Karpas-422 (cell line): Measurements from ENCODE around the gene WDR33. TPM values are rescaled to one million over a fixed set of nuclear protein-coding genes. Genes with fewer than 3 reads are reported as not detected.
A peak's percentile ranks its signal among the peaks of the same experiment; 100 is the strongest.
"Not testable (repeated sequence)": the region's sequence is repeated elsewhere in the genome, so short reads cannot be mapped to it uniquely, and the experiment has no call there.

ENCODE experiments used
- DNase-seq: peaks from one replicate; pipeline ENCODE4 v3.0.0-alpha.2; 2015
- H2AFZ ChIP-seq: fragments of 200-600 bp; sonication (generic); 2 replicates; pipeline ENCODE4 v1.6.1; 2014; ENCODE audit warnings: antibody characterized with exemption, low read length, mixed read lengths
- H3K27ac ChIP-seq: fragments of 200-600 bp; sonication (generic); 2 replicates; pipeline ENCODE4 v1.5.1; 2014; ENCODE audit warnings: mild to moderate bottlenecking, low read length, moderate library complexity
- H3K27me3 ChIP-seq: fragments of 200-600 bp; sonication (generic); 2 replicates; pipeline ENCODE4 v1.6.1; 2014; ENCODE audit warnings: low read length, mixed read lengths
- H3K36me3 ChIP-seq: fragments of 200-600 bp; sonication (generic); 2 replicates; pipeline ENCODE4 v1.6.1; 2014; ENCODE audit warnings: low read length, mixed read lengths; ENCODE audit not compliant: insufficient read depth
- H3K4me1 ChIP-seq: fragments of 200-600 bp; sonication (generic); 2 replicates; pipeline ENCODE4 v1.6.1; 2014; ENCODE audit warnings: mild to moderate bottlenecking, low read length, mixed read lengths
- H3K4me2 ChIP-seq: fragments of 200-600 bp; sonication (generic); 2 replicates; pipeline ENCODE4 v1.6.1; 2014; ENCODE audit warnings: low read length, low read depth, mild to moderate bottlenecking; ENCODE audit not compliant: poor library complexity, severe bottlenecking
- H3K4me3 ChIP-seq: fragments of 200-600 bp; sonication (generic); 2 replicates; pipeline ENCODE4 v1.5.1; 2014; ENCODE audit warnings: mild to moderate bottlenecking, antibody characterized with exemption, low read length, mixed read lengths
- H3K79me2 ChIP-seq: fragments of 200-600 bp; sonication (generic); 2 replicates; pipeline ENCODE4 v1.6.1; 2014; ENCODE audit warnings: mild to moderate bottlenecking, low read length, mixed read lengths
- H3K9ac ChIP-seq: fragments of 200-600 bp; sonication (generic); 2 replicates; pipeline ENCODE4 v1.6.0; 2014; ENCODE audit warnings: low read length
- H3K9me2 ChIP-seq: fragments of 200-600 bp; sonication (generic), shearing (Covaris generic); replicated peaks from 2 replicates; pipeline ENCODE4 v1.6.0; 2014; ENCODE audit warnings: mild to moderate bottlenecking, low read length, moderate library complexity; ENCODE audit not compliant: insufficient read depth
- H3K9me3 ChIP-seq: fragments of 300-700, 200-600 bp; sonication (generic); 2 replicates; pipeline ENCODE4 v1.6.1; 2014; ENCODE audit warnings: low read length, mixed read lengths
- H4K20me1 ChIP-seq: fragments of 200-600 bp; sonication (generic); 2 replicates; pipeline ENCODE4 v1.6.1; 2014; ENCODE audit warnings: mild to moderate bottlenecking, antibody characterized with exemption, low read length, low read depth; ENCODE audit not compliant: insufficient read depth
- total RNA-seq: library from RNA; depleted of rRNA; stranded (reverse); fragments of >200 nt; shearing (Covaris generic); gene quantifications from 2 replicates; pipeline ENCODE4 v1.2.3, GENCODE V29; 2014; ENCODE audit warnings: low replicate concordance

Gene WDR33
- total RNA-seq, 1 experiment from 2014 or later: 65.0 TPM

GRCh38 chr2:127806860-127807259 is 4.1 kb downstream of the WDR33 start:
- not testable (repeated sequence) for H3K4me3 ChIP-seq, H3K27me3 ChIP-seq, H3K27ac ChIP-seq, H3K9me3 ChIP-seq, H3K9me2 ChIP-seq, H3K4me2 ChIP-seq, H2AFZ ChIP-seq, DNase-seq, H3K9ac ChIP-seq
- H3K36me3 ChIP-seq: peaks cover 17% of the 10 kb centered on the region
- peaks cover 46% of the 10 kb centered on the region for H4K20me1 ChIP-seq
- peaks cover 89% of the 10 kb centered on the region for H3K79me2 ChIP-seq
- H3K4me1 ChIP-seq: peaks cover 33% of the 10 kb centered on the region

- Histone ChIP-seq H3K4me3 (no peak overlapping the region), H2AFZ (no peak overlapping the region), H3K9ac (no peak overlapping the region), H3K9me2 (no peaks in the 10 kb centered on the region), H4K20me1 (peaks cover 46% of the 10 kb centered on the region), H3K4me2 (no peak overlapping the region), H3K27me3 (no peaks in the 10 kb centered on the region), H3K27ac (no peak overlapping the region), H3K4me1 (peaks cover 30% of the 10 kb centered on the region), H3K9me3 (no peaks in the 10 kb centered on the region), H3K79me2 (peaks cover 99% of the 10 kb centered on the region), H3K36me3 (peaks cover 26% of the 10 kb centered on the region)
- DNase-seq: no peak
These were observed 5.5 kb downstream of the WDR33 start for GRCh38 chr2:127805491-127805890.

GRCh38 chr2:127799926-127800325 is 11.0 kb downstream of the WDR33 start:
- H3K27me3 ChIP-seq: no peaks in the 10 kb centered on the region
- peaks cover 27% of the 10 kb centered on the region for H3K4me1 ChIP-seq
- no peak overlapping the region for H3K4me2 ChIP-seq
- peaks cover 30% of the 10 kb centered on the region for H4K20me1 ChIP-seq
- no peak for DNase-seq
- peaks cover 100% of the 10 kb centered on the region for H3K79me2 ChIP-seq
- no peaks in the 10 kb centered on the region for H3K9me3 ChIP-seq
- H3K4me3 ChIP-seq: no peak overlapping the region
- no peak overlapping the region for H2AFZ ChIP-seq
- H3K36me3 ChIP-seq: peaks cover 16% of the 10 kb centered on the region
- H3K9me2 ChIP-seq: no peaks in the 10 kb centered on the region
- no peak overlapping the region for H3K27ac ChIP-seq
- H3K9ac ChIP-seq: no peak overlapping the region

- Histone ChIP-seq H2AFZ (no peak overlapping the region), H3K4me2 (no peak overlapping the region), H3K4me3 (no peak overlapping the region), H3K4me1 (peaks cover 27% of the 10 kb centered on the region), H3K27ac (peak overlapping the region; percentile 42), H4K20me1 (peaks cover 20% of the 10 kb centered on the region; the same call in 1 of the 2 replicates), H3K79me2 (peaks cover 100% of the 10 kb centered on the region), H3K36me3 (peaks cover 8% of the 10 kb centered on the region; the same call in 1 of the 2 replicates), H3K9me2 (no peaks in the 10 kb centered on the region), H3K9ac (no peak overlapping the region), H3K9me3 (no peaks in the 10 kb centered on the region), H3K27me3 (no peaks in the 10 kb centered on the region)
- no peak for DNase-seq
These were observed 14.6 kb downstream of the WDR33 start for GRCh38 chr2:127796389-127796788.

GRCh38 chr2:127794901-127795300 is 16.1 kb downstream of the WDR33 start:
- Histone ChIP-seq H3K4me1 (peaks cover 20% of the 10 kb centered on the region), H3K79me2 (peaks cover 99% of the 10 kb centered on the region), H4K20me1 (peaks cover 19% of the 10 kb centered on the region; the same call in 1 of the 2 replicates)
- not testable (repeated sequence) for H3K4me2 ChIP-seq, H2AFZ ChIP-seq, DNase-seq, H3K36me3 ChIP-seq, H3K9me2 ChIP-seq, H3K27ac ChIP-seq, H3K9ac ChIP-seq, H3K9me3 ChIP-seq, H3K27me3 ChIP-seq, H3K4me3 ChIP-seq

GRCh38 chr2:127792805-127793204 is 18.2 kb downstream of the WDR33 start:
- no peak overlapping the region for H3K9ac ChIP-seq
- H3K4me1 ChIP-seq: peaks cover 17% of the 10 kb centered on the region
- no peaks in the 10 kb centered on the region for H3K9me3 ChIP-seq
- no peaks in the 10 kb centered on the region for H3K9me2 ChIP-seq
- H4K20me1 ChIP-seq: peaks cover 13% of the 10 kb centered on the region; the same call in 1 of the 2 replicates
- H3K36me3 ChIP-seq: peaks cover 9% of the 10 kb centered on the region
- no peak for DNase-seq
- H3K27me3 ChIP-seq: no peaks in the 10 kb centered on the region
- H3K4me3 ChIP-seq: no peak overlapping the region
- peaks cover 81% of the 10 kb centered on the region for H3K79me2 ChIP-seq
- no peak overlapping the region for H3K27ac ChIP-seq
- no peak overlapping the region for H2AFZ ChIP-seq
- no peak overlapping the region for H3K4me2 ChIP-seq

- peaks cover 9% of the 10 kb centered on the region for H3K36me3 ChIP-seq
- peaks cover 7% of the 10 kb centered on the region; the same call in 1 of the 2 replicates for H4K20me1 ChIP-seq
- DNase-seq: no peak
These were observed 20.1 kb downstream of the WDR33 start for GRCh38 chr2:127790694-127791529.

GRCh38 chr2:127786048-127786809 is 24.7 kb downstream of the WDR33 start:
- Histone ChIP-seq H3K9me3 (no peaks in the 10 kb centered on the region), H3K4me2 (no peak overlapping the region), H3K36me3 (peaks cover 15% of the 10 kb centered on the region), H3K79me2 (peaks cover 68% of the 10 kb centered on the region), H3K9me2 (no peaks in the 10 kb centered on the region), H3K27me3 (no peaks in the 10 kb centered on the region), H3K4me1 (peaks cover 4% of the 10 kb centered on the region), H3K9ac (no peak overlapping the region), H2AFZ (no peak overlapping the region), H3K27ac (no peak overlapping the region), H4K20me1 (peaks cover 1% of the 10 kb centered on the region; the same call in 1 of the 2 replicates), H3K4me3 (no peak overlapping the region)
- DNase-seq: no peak

More at GRCh38 chr2:127790694-127791529, 20.1 kb downstream of the WDR33 start:
- Histone ChIP-seq H3K9ac (no peak overlapping the region), H3K4me1 (no peaks in the 10 kb centered on the region; the same call in 1 of the 2 replicates), H3K27ac (no peak overlapping the region), H3K79me2 (peaks cover 69% of the 10 kb centered on the region), H3K27me3 (no peaks in the 10 kb centered on the region), H2AFZ (no peak overlapping the region), H3K9me2 (no peaks in the 10 kb centered on the region), H3K4me2 (no peak overlapping the region), H3K4me3 (no peak overlapping the region), H3K9me3 (no peaks in the 10 kb centered on the region)
